Activated B cell treated with CpG ODN at 0.5 μM for 24 hours (primary cell): ENCODE measurements around the gene ULBP1. TPM values are rescaled to one million over a fixed set of nuclear protein-coding genes. Genes with fewer than 3 reads are reported as not detected.
"Not testable (repeated sequence)": the region's sequence is repeated elsewhere in the genome, so short reads cannot be mapped to it uniquely, and the experiment has no call there.

ENCODE experiments used
- ATAC-seq: fragments of 200-7000 bp; cut with Tn5 transposase; one replicate; pipeline ENCODE4 v1.10.0; 2021; ENCODE audit warnings: low read depth, mild to moderate bottlenecking, moderate library complexity
- CTCF ChIA-PET: fragments of 350-600 bp; sonication (Branson Sonifier 250); formaldehyde crosslinking; loops from one replicate; lab custom pipeline; 2021; ENCODE audit warnings: antibody characterized with exemption; lab: Charles Lee
- POLR2A ChIA-PET: fragments of 350-600 bp; sonication (Branson Sonifier 250); formaldehyde crosslinking; loops from one replicate; lab custom pipeline; 2021; ENCODE audit warnings: antibody characterized with exemption; lab: Charles Lee
- DNase-seq: peaks from one replicate; pipeline ENCODE4 v3.0.0; 2022
- H3K27ac Mint-ChIP-seq: one replicate; pipeline ENCODE4 v1.8.0; 2020; ENCODE audit warnings: mixed read lengths
- H3K27me3 Mint-ChIP-seq: one replicate; pipeline ENCODE4 v1.8.0; 2021; ENCODE audit warnings: mixed read lengths
- H3K36me3 Mint-ChIP-seq: one replicate; pipeline ENCODE4 v1.8.0; 2021; ENCODE audit warnings: low read depth, mixed read lengths
- H3K4me1 Mint-ChIP-seq: one replicate; pipeline ENCODE4 v1.8.0; 2021; ENCODE audit warnings: mixed read lengths
- H3K4me3 Mint-ChIP-seq: one replicate; pipeline ENCODE4 v1.8.0; 2020; ENCODE audit warnings: mild to moderate bottlenecking, mixed read lengths
- H3K9me3 Mint-ChIP-seq: one replicate; pipeline ENCODE4 v1.8.0; 2020; ENCODE audit warnings: mixed read lengths
- CTCF ChIP-seq: fragments of 200-600 bp; IDR thresholded peaks from one replicate; pipeline ENCODE4 v1.8.0; 2022; ENCODE audit warnings: antibody characterized with exemption, mild to moderate bottlenecking
- intact Hi-C: fragments of 100-400 bp; cut with micrococcal nuclease; formaldehyde crosslinking; loops from one replicate; pipeline ENCODE4 v1.15.1; 2024
- total RNA-seq: library from RNA; stranded (reverse); gene quantifications from 2 replicates; pipeline ENCODE4 v1.2.3, GENCODE V29; 2022

The ULBP1 gene
- total RNA-seq, 1 donor from 2014 or later: 2.2 TPM

- no peak overlapping the region for H3K4me3 Mint-ChIP-seq
- H3K27ac Mint-ChIP-seq: no peak overlapping the region
- ATAC-seq: no peak
- peaks cover 2% of the 10 kb centered on the region for H3K36me3 Mint-ChIP-seq
- peaks cover 5% of the 10 kb centered on the region for H3K9me3 Mint-ChIP-seq
- ChIA-PET POLR2A (interaction anchor here (0.7 kb wide), 1 partner anchor 436 kb away, joined by 3 read pairs; no protein-coding TSS in a partner anchor), CTCF (no interaction called here)
- intact Hi-C loops: no loop called here
- no peak for TF ChIP-seq CTCF
- peaks cover 72% of the 10 kb centered on the region for H3K27me3 Mint-ChIP-seq
- DNase-seq: no peak
- peaks cover 26% of the 10 kb centered on the region for H3K4me1 Mint-ChIP-seq
Measured at GRCh38 chr6:149988550-149989346, 25.0 kb downstream of the ULBP1 start.

- POLR2A ChIA-PET: interaction anchor here (1.4 to 1.7 kb wide), 2 partner anchors 15 to 26 kb away, joined by 5 read pairs; partner anchors contain the start of gene ULBP1
- Mint-ChIP-seq H3K36me3 (peaks cover 2% of the 10 kb centered on the region), H3K27me3 (peaks cover 66% of the 10 kb centered on the region), H3K27ac (peak overlapping the region; percentile 5), H3K4me1 (peaks cover 26% of the 10 kb centered on the region), H3K4me3 (peak overlapping the region; percentile 75), H3K9me3 (peaks cover 5% of the 10 kb centered on the region)
- DNase-seq: no peak
- intact Hi-C loops: loop anchor here (2.0 kb wide), 2 partner anchors 27 to 51 kb away; partner anchors contain the start of gene ULBP1
- TF ChIP-seq CTCF: no peak
- no peak for ATAC-seq
- CTCF ChIA-PET: no interaction called here
Measured at GRCh38 chr6:149990212-149990660, 26.5 kb downstream of the ULBP1 start.

- Mint-ChIP-seq H3K36me3 (peaks cover 2% of the 10 kb centered on the region), H3K27ac (peak overlapping the region; percentile 5), H3K4me3 (peak overlapping the region; percentile 75), H3K27me3 (peaks cover 66% of the 10 kb centered on the region), H3K4me1 (peaks cover 26% of the 10 kb centered on the region), H3K9me3 (peaks cover 5% of the 10 kb centered on the region)
- no peak for TF ChIP-seq CTCF
- DNase-seq (peak; percentile 59), ATAC-seq (peak; percentile 70)
- ChIA-PET POLR2A (interaction anchor here (1.4 to 1.7 kb wide), 2 partner anchors 14 to 27 kb away, joined by 5 read pairs; partner anchors contain the start of gene ULBP1), CTCF (interaction anchor here (0.7 to 2.3 kb wide), 2 partner anchors 10 to 26 kb away, joined by 3 to 6 read pairs; no protein-coding TSS in a partner anchor)
- intact Hi-C loops: loop anchor here (1.0 to 2.0 kb wide), 3 partner anchors 14 to 52 kb away; partner anchors contain the start of gene ULBP1
Measured at GRCh38 chr6:149990661-149991471, 27.1 kb downstream of the ULBP1 start.

GRCh38 chr6:149991472-149991795, 27.7 kb downstream of the ULBP1 start:
- intact Hi-C loops: loop anchor here (1.0 to 2.0 kb wide), 3 partner anchors 14 to 53 kb away; partner anchors contain the start of gene ULBP1
- peaks cover 66% of the 10 kb centered on the region for H3K27me3 Mint-ChIP-seq
- H3K4me1 Mint-ChIP-seq: peaks cover 26% of the 10 kb centered on the region
- ChIA-PET CTCF (interaction anchor here (0.7 to 2.3 kb wide), 2 partner anchors 9 to 25 kb away, joined by 3 to 6 read pairs; no protein-coding TSS in a partner anchor), POLR2A (interaction anchor here (1.4 kb wide), 1 partner anchor 28 kb away, joined by 5 read pairs; the partner anchor contains the start of gene ULBP1)
- peak; percentile 69 for ATAC-seq
- H3K9me3 Mint-ChIP-seq, DNase-seq, H3K36me3 Mint-ChIP-seq, H3K27ac Mint-ChIP-seq: not testable (repeated sequence)
- peak overlapping the region; percentile 75 for H3K4me3 Mint-ChIP-seq

- CTCF ChIA-PET: interaction anchor here (2.3 kb wide), 1 partner anchor 25 kb away, joined by 6 read pairs; no protein-coding TSS in a partner anchor
- no peak for ATAC-seq
- Mint-ChIP-seq H3K4me3 (peak overlapping the region; percentile 75), H3K9me3 (peaks cover 5% of the 10 kb centered on the region), H3K4me1 (peaks cover 26% of the 10 kb centered on the region), H3K27me3 (peaks cover 66% of the 10 kb centered on the region), H3K36me3 (peaks cover 2% of the 10 kb centered on the region), H3K27ac (no peak overlapping the region)
- intact Hi-C loops: loop anchor here (1.0 to 2.0 kb wide), 3 partner anchors 13 to 53 kb away; partner anchors contain the start of gene ULBP1
- no peak for DNase-seq
- TF ChIP-seq CTCF: no peak
- POLR2A ChIA-PET: interaction anchor here (1.4 kb wide), 1 partner anchor 28 kb away, joined by 5 read pairs; the partner anchor contains the start of gene ULBP1
Measured at GRCh38 chr6:149991838-149992237, 28.1 kb downstream of the ULBP1 start.
